ENCODE measurements around the gene FBXO5.
A peak's percentile ranks its signal among the peaks of the same experiment; 100 is the strongest.
"Not testable (repeated sequence)": the region's sequence is repeated elsewhere in the genome, so short reads cannot be mapped to it uniquely, and the experiment has no call there.

The FBXO5 gene

DNA sequence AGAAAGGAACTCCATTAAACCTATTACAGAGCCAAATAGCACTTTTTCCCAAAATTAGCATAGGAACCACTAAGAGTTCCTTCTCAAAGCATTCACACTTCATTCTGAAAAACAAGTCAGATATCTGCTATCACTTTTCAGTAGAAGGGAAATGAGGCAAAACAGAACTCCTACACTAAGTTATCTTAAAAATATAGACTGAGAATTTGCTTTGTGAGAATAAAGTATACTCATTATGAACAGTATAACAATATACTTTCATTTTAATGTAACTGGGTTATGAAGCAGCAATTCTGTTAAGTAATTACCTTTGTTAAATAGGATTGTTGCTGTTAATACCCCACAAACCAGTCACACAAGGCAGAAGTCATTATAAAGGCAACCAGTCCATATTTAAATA, 11.0 kb upstream of the FBXO5 start:
- Histone ChIP-seq H3K9me3 (no peaks in the 10 kb centered on the region), H3K4me1 (no peaks in the 10 kb centered on the region), H4K20me1 (peaks cover 70% of the 10 kb centered on the region), H3K27ac (no peak overlapping the region), H3K27me3 (no peaks in the 10 kb centered on the region), H3K36me3 (peaks cover 78% of the 10 kb centered on the region), H3K4me2 (no peak overlapping the region), H3K4me3 (no peak overlapping the region), H3K9ac (no peak overlapping the region)
- no peak for TF ChIP-seq Cebpa-rat (IDR thresholded peaks at IDR 0.05)

DNA sequence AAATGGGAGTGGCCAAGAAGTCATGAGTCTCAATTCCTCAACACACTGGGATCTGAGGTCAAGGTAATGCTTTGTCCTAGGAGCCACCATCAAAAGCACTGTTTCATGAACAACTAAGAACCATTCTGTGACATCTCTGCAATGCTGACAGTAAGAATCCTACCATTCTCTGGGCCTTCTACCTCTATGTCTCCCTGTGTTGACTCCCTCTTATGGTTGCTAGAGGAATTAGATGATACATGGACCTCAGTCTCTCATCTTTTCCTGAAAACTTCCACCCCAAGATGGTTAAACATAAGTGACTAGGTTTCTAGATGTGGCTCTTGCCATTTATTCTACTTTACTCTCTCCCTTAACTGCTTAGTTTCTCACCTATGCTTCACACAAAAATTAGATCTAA, 10.6 kb upstream of the FBXO5 start:
- no peak for TF ChIP-seq Cebpa-rat (IDR thresholded peaks at IDR 0.05)
- Histone ChIP-seq H3K4me2 (no peak overlapping the region), H3K4me1 (no peaks in the 10 kb centered on the region), H3K36me3 (peaks cover 77% of the 10 kb centered on the region), H3K27me3 (no peaks in the 10 kb centered on the region), H3K9ac (no peak overlapping the region), H3K27ac (no peak overlapping the region), H3K9me3 (no peaks in the 10 kb centered on the region), H3K4me3 (no peak overlapping the region), H4K20me1 (peaks cover 69% of the 10 kb centered on the region)

DNA sequence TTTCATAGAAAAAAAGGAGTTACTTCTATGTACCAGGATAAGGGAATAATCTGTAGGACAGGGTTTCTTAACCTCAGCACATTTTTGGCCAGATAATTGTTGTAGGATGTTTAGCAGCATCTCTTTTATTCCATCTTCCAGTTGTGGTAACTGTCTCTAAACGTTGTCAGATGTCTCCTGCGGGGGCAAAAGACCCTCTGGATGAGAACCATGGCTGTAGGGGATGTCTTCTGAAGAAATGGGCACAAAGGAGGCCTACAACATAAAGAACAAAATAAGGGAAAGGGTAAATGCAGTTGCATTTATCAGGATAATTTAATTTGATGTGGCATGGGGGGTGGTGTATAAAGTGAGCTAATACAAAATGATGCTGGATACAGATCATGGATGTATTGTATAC, 4.1 kb upstream of the FBXO5 start:
- Histone ChIP-seq H4K20me1 (peaks cover 23% of the 10 kb centered on the region), H3K36me3 (peaks cover 34% of the 10 kb centered on the region), H3K27me3 (no peaks in the 10 kb centered on the region), H3K4me2 (no peak overlapping the region), H3K9ac (no peak overlapping the region), H3K9me3 (no peaks in the 10 kb centered on the region), H3K4me1 (peaks cover 19% of the 10 kb centered on the region), H3K27ac (no peak overlapping the region), H3K4me3 (no peak overlapping the region)
- TF ChIP-seq Cebpa-rat (IDR thresholded peaks at IDR 0.05), result no peak

DNA sequence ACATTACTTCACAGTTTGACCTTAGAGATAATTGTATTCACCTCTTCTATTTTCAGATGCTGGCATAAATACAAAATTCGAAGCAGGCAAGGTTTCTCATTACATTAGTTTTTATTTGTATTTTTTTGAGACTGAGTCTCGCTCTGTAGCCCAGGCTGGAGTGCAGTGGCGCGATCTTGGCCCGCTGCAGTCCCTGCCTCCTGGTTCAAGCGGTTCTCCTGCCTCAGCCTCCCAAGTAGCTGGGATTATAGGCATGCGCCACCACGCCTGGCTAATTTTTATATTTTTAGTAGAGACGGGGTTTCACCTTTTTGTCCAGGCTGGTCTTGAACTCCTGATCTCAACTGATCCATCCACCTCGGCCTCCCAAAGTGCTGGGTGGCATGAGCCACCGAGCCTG, 2.5 kb upstream of the FBXO5 start:
- peak overlapping the region; percentile 83 for H3K9ac ChIP-seq
- peaks cover 19% of the 10 kb centered on the region for H3K36me3 ChIP-seq
- H3K4me3 ChIP-seq, result peak overlapping the region; percentile 97; the same call in 1 of the 2 replicates
- H3K4me1 ChIP-seq, result peaks cover 36% of the 10 kb centered on the region
- not testable (repeated sequence) for H3K27me3 ChIP-seq, H3K9me3 ChIP-seq
- peak overlapping the region; percentile 83 for H3K4me2 ChIP-seq
- H3K27ac ChIP-seq, result peak overlapping the region; percentile 85; the same call in 1 of the 2 replicates
- peaks cover 29% of the 10 kb centered on the region for H4K20me1 ChIP-seq

DNA sequence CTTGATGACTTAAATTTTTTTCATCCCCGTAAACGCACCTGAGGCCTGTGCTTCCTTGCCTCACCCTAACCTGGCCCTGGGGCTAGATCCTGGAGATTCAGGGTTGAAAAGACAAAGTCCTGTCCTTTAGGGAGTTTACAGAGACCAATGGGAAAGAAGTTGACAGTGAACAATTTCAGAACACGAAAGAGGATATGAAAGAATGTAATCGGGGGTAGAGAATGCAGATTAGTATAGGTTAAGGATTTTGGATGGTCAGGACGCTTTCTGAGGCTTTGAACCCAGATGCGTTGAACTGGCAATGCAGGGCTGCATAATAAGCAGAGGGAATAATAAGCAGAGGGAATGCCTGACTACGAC, 1.7 kb upstream of the FBXO5 start:
- Histone ChIP-seq H3K36me3 (peaks cover 15% of the 10 kb centered on the region; the same call in 1 of the 2 replicates), H4K20me1 (peaks cover 35% of the 10 kb centered on the region), H3K4me1 (peaks cover 44% of the 10 kb centered on the region), H3K27ac (peak overlapping the region; percentile 85), H3K27me3 (no peaks in the 10 kb centered on the region), H3K4me2 (peak overlapping the region; percentile 83), H3K9me3 (no peaks in the 10 kb centered on the region), H3K4me3 (peak overlapping the region; percentile 97), H3K9ac (peak overlapping the region; percentile 83)
- TF ChIP-seq Cebpa-rat (IDR thresholded peaks at IDR 0.05), result no peak

DNA sequence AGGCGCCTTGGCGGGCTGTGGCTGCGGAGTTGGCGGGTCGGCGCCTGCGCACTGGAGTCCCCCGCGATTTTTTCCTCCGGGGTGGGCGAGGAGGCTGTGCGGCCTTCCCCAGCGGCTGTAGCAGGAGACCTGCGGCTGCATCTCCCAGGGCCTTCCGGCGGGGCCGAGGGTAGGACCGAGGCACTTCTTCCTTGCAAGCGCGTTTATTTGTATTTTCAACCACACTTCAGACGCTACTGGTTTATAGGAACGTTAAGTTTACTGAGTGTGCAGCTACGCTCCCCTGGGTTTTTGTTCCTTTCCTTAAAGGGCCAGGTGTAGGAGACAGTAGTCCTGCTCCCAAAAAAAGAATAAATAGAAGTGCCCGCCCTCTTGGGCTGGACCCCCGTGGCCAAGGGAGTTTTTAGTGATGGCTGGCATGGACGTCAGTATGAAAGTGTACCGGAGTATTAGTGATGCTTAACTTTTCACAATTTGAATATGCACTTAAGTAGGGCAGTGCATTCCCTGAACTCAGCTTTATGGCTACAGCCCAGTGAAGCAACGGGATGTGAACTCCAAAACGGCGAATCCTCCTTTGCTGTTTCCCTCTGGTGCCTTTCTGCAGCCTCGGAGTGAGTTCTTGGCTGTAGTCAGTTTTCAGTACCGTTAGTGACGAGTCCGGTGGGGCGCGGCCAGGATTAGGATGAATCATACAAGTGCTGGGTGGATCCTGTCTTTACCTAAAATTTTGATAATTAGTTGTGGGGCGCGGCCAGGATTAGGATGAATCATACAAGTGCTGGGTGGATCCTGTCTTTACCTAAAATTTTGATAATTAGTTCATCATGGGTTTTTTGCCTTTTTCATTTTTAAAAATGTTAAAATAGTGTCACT, 1.0 kb upstream of the FBXO5 start:
- peak overlapping the region; percentile 85 for H3K27ac ChIP-seq
- H3K9ac ChIP-seq, result peak overlapping the region; percentile 83
- no peak for TF ChIP-seq Cebpa-rat (IDR thresholded peaks at IDR 0.05)
- H3K9me3 ChIP-seq, result no peaks in the 10 kb centered on the region
- peaks cover 50% of the 10 kb centered on the region for H3K4me1 ChIP-seq
- H3K4me2 ChIP-seq, result peak overlapping the region; percentile 83
- H3K36me3 ChIP-seq, result peaks cover 19% of the 10 kb centered on the region; the same call in 1 of the 2 replicates
- H3K4me3 ChIP-seq, result peak overlapping the region; percentile 97
- peaks cover 41% of the 10 kb centered on the region for H4K20me1 ChIP-seq
- H3K27me3 ChIP-seq, result no peaks in the 10 kb centered on the region

DNA sequence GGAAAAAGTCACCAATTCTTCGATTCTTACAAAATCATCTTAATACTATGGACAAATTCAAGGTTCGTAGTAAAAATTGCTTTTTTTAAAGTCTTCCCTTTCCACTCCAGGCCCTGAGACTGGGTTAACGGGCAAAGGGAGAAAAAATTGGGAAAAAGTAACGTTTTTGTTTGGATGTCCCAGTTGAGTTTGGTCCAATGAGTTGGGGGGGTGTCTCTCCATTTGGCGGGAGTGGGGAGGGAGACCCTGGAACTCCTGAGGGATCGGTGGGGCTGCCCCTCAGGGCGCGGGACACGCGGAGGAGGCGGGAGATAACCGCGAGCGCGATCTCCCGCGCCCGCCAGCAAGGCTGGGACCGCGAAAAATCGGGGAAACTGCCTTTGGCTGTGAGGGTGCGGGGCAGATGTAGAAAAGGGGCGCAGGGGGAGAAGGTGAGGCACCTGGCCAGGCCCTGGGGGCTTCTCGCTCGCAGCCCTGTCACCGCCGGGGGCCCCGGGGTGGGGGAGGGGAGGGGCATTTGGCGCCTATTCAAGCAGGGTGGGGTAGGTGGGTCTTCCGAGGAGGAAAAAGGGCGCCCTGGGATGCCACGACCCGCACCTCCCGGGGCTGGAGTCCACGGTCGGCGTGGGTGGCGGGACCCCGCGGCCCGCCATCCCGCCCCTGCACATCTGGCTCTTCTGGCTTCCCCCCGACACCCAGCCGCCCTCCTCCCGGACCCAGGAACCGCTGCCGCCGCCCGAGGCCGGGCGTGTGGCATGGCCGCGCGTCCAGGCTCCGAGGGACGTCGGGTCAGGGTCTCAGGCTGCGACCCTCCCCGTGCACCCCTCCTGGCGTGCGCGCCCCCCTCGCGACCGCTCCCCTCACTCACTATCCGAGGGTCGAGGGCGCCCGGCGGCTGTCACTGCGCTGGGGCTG, 595 bp downstream of the FBXO5 start:
- Histone ChIP-seq H3K9me3 (no peaks in the 10 kb centered on the region), H3K27me3 (no peaks in the 10 kb centered on the region), H3K36me3 (peaks cover 34% of the 10 kb centered on the region; the same call in 1 of the 2 replicates), H3K4me2 (peak overlapping the region; percentile 88), H3K4me1 (peaks cover 64% of the 10 kb centered on the region), H3K9ac (peak overlapping the region; percentile 83), H3K4me3 (peak overlapping the region; percentile 97), H4K20me1 (peaks cover 55% of the 10 kb centered on the region), H3K27ac (peak overlapping the region; percentile 90)
- no peak for TF ChIP-seq Cebpa-rat (IDR thresholded peaks at IDR 0.05)

DNA sequence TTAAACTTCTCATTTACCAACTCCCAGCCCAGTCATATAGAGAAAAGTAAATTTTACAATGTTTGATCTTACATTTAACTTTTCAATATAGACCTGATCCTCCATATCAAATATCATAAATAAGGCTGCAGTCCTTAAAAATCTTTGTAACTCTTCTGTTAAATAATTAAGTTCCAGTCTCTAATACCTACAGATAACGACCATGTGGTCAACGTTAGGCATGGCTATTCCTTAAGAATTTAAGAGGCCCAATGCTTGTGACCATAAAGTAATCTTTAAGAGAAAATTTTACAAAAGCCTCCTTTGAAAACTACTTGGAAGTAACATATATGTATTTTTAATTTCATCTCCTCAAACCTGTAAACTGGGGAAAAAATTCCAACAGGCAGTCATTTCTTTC, 1.6 kb downstream of the FBXO5 start:
- Histone ChIP-seq H4K20me1 (peaks cover 66% of the 10 kb centered on the region), H3K36me3 (peaks cover 34% of the 10 kb centered on the region), H3K9ac (peak overlapping the region; percentile 83), H3K9me3 (no peaks in the 10 kb centered on the region), H3K4me2 (peak overlapping the region; percentile 88), H3K27ac (peak overlapping the region; percentile 90; the same call in 1 of the 2 replicates), H3K27me3 (no peaks in the 10 kb centered on the region), H3K4me3 (peak overlapping the region; percentile 97), H3K4me1 (peaks cover 74% of the 10 kb centered on the region)
- TF ChIP-seq Cebpa-rat (IDR thresholded peaks at IDR 0.05), result no peak

DNA sequence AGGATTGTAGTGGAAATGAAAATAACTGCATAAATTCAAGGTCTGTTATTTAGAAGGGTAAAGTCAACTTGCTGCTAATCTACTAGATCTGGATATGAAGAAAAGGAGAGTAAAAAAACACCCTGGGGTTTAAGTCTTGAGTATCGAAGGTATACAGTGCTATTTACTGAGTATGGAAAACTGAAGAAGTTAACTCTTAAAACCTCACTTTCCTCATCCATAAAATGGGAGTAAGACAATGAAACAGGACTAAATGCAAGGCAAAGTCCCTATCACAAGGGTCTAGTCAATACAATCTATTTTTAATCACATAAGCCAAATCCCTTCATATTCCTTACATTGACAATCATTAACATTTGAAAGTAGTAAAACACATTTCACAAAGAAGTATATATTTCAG, 2.2 kb downstream of the FBXO5 start:
- H4K20me1 ChIP-seq, result peaks cover 71% of the 10 kb centered on the region
- TF ChIP-seq Cebpa-rat (IDR thresholded peaks at IDR 0.05), result no peak
- H3K4me3 ChIP-seq, result peak overlapping the region; percentile 97
- no peaks in the 10 kb centered on the region for H3K9me3 ChIP-seq
- H3K4me2 ChIP-seq, result peak overlapping the region; percentile 88
- H3K27ac ChIP-seq, result 0 out of 2 replicates have a peak overlapping the region, but pooled peaks have one; percentile 90
- peaks cover 36% of the 10 kb centered on the region for H3K36me3 ChIP-seq
- no peaks in the 10 kb centered on the region for H3K27me3 ChIP-seq
- peaks cover 76% of the 10 kb centered on the region for H3K4me1 ChIP-seq
- peak overlapping the region; percentile 83 for H3K9ac ChIP-seq
